T-helper 17 cell (primary cell): ENCODE measurements around the gene ELF1. TPM values are rescaled to one million over a fixed set of nuclear protein-coding genes. Genes with fewer than 3 reads are reported as not detected.
A peak's percentile ranks its signal among the peaks of the same experiment; 100 is the strongest.

Experiments used
- ATAC-seq: fragments of 150-1000 bp; cut with Tn5 transposase; 2 replicates; pipeline ENCODE4 v1.10.0; 2021; ENCODE audit warnings: mild to moderate bottlenecking, moderate library complexity
- DNase-seq, 3 donors: peaks; one replicate each; pipeline versions ENCODE4 v3.0.0 to v3.0.0-alpha.2; 2020 to 2021
- H3K9me3 ChIP-seq: one replicate; pipeline ENCODE4 v1.7.0; 2013; ENCODE audit warnings: low read length, mild to moderate bottlenecking; ENCODE audit not compliant: control insufficient read depth, poor library complexity, severe bottlenecking
- H3K27ac Mint-ChIP-seq: one replicate; pipeline ENCODE4 v1.8.0; 2022; ENCODE audit warnings: mild to moderate bottlenecking, moderate library complexity, mixed read lengths
- H3K27me3 Mint-ChIP-seq: one replicate; pipeline ENCODE4 v1.8.0; 2022; ENCODE audit warnings: mixed read lengths
- H3K36me3 Mint-ChIP-seq: one replicate; pipeline ENCODE4 v1.8.0; 2022; ENCODE audit warnings: low read depth, mixed read lengths
- H3K4me1 Mint-ChIP-seq: one replicate; pipeline ENCODE4 v1.8.0; 2022; ENCODE audit warnings: mild to moderate bottlenecking, mixed read lengths
- H3K4me3 Mint-ChIP-seq: one replicate; pipeline ENCODE4 v1.8.0; 2022; ENCODE audit warnings: mild to moderate bottlenecking, moderate library complexity, mixed read lengths
- total RNA-seq, 4 donors: library from RNA in 2 of 4; stranded (reverse) in 2 of 4; gene quantifications; one replicate each; pipeline ENCODE4 v1.2.3 and lab custom pipeline; 2022 to 2026

ELF1 gene
- total RNA-seq, 2 donors from 2014 or later, result 197 to 232 TPM

- Mint-ChIP-seq H3K27me3 (no peaks in the 10 kb centered on the region), H3K27ac (peak overlapping the region; percentile 82), H3K4me1 (peaks cover 56% of the 10 kb centered on the region), H3K36me3 (peaks cover 3% of the 10 kb centered on the region), H3K4me3 (peak overlapping the region; percentile 77)
- ATAC-seq, result peak; percentile 12
- no peak for DNase-seq
- no peaks in the 10 kb centered on the region for H3K9me3 ChIP-seq
These were observed 10.7 kb downstream of the ELF1 start for GRCh38 chr13:41008349-41008980.

- Mint-ChIP-seq H3K36me3 (peaks cover 3% of the 10 kb centered on the region), H3K4me3 (peak overlapping the region; percentile 47), H3K27me3 (no peaks in the 10 kb centered on the region), H3K27ac (peak overlapping the region; percentile 82), H3K4me1 (peaks cover 52% of the 10 kb centered on the region)
- H3K9me3 ChIP-seq, result no peaks in the 10 kb centered on the region
- no peak for ATAC-seq
- DNase-seq, result no peak
These were observed 11.4 kb downstream of the ELF1 start for GRCh38 chr13:41007744-41008128.

- Mint-ChIP-seq H3K36me3 (peaks cover 3% of the 10 kb centered on the region), H3K27me3 (no peaks in the 10 kb centered on the region), H3K27ac (peak overlapping the region; percentile 82), H3K4me3 (peak overlapping the region; percentile 77), H3K4me1 (peaks cover 52% of the 10 kb centered on the region)
- DNase-seq, result no peak
- H3K9me3 ChIP-seq, result no peaks in the 10 kb centered on the region
- no peak for ATAC-seq
These were observed 12.0 kb downstream of the ELF1 start for GRCh38 chr13:41006978-41007743.

- Mint-ChIP-seq H3K27me3 (no peaks in the 10 kb centered on the region), H3K4me1 (peaks cover 55% of the 10 kb centered on the region), H3K27ac (peak overlapping the region; percentile 92), H3K4me3 (peak overlapping the region; percentile 85), H3K36me3 (peaks cover 3% of the 10 kb centered on the region)
- ATAC-seq (no peak), DNase-seq (no peak)
- no peaks in the 10 kb centered on the region for H3K9me3 ChIP-seq
These were observed 12.8 kb downstream of the ELF1 start for GRCh38 chr13:41006306-41006705.

GRCh38 chr13:41005704-41006103, 13.4 kb downstream of the ELF1 start:
- no peak for ATAC-seq
- H3K9me3 ChIP-seq, result no peaks in the 10 kb centered on the region
- Mint-ChIP-seq H3K4me3 (peak overlapping the region; percentile 85), H3K27me3 (no peaks in the 10 kb centered on the region), H3K36me3 (peaks cover 3% of the 10 kb centered on the region), H3K27ac (peak overlapping the region; percentile 92), H3K4me1 (peaks cover 52% of the 10 kb centered on the region)
- no peak for DNase-seq

- no peaks in the 10 kb centered on the region for H3K27me3 Mint-ChIP-seq
- peak; percentile 92 for ATAC-seq
- no peaks in the 10 kb centered on the region for H3K9me3 ChIP-seq
- peak overlapping the region; percentile 92 for H3K27ac Mint-ChIP-seq
- peaks cover 3% of the 10 kb centered on the region for H3K36me3 Mint-ChIP-seq
- no peak for DNase-seq
- peaks cover 51% of the 10 kb centered on the region for H3K4me1 Mint-ChIP-seq
- peak overlapping the region; percentile 85 for H3K4me3 Mint-ChIP-seq
These were observed 14.0 kb downstream of the ELF1 start for GRCh38 chr13:41004875-41005693.

- Mint-ChIP-seq H3K27ac (peak overlapping the region; percentile 56), H3K36me3 (peaks cover 5% of the 10 kb centered on the region), H3K4me1 (peaks cover 54% of the 10 kb centered on the region), H3K27me3 (no peaks in the 10 kb centered on the region), H3K4me3 (no peak overlapping the region)
- H3K9me3 ChIP-seq, result no peaks in the 10 kb centered on the region
- no peak for DNase-seq
- ATAC-seq, result no peak
These were observed 16.5 kb downstream of the ELF1 start for GRCh38 chr13:41002606-41003005.

- peaks cover 5% of the 10 kb centered on the region for H3K36me3 Mint-ChIP-seq
- H3K9me3 ChIP-seq, result no peaks in the 10 kb centered on the region
- H3K27ac Mint-ChIP-seq, result peak overlapping the region; percentile 56
- H3K4me3 Mint-ChIP-seq, result no peak overlapping the region
- no peak for ATAC-seq
- peaks cover 51% of the 10 kb centered on the region for H3K4me1 Mint-ChIP-seq
- no peaks in the 10 kb centered on the region for H3K27me3 Mint-ChIP-seq
- no peak for DNase-seq
These were observed 17.4 kb downstream of the ELF1 start for GRCh38 chr13:41001695-41002094.

GRCh38 chr13:40999416-40999815, 19.7 kb downstream of the ELF1 start:
- Mint-ChIP-seq H3K27ac (peak overlapping the region; percentile 68), H3K36me3 (peaks cover 3% of the 10 kb centered on the region), H3K27me3 (no peaks in the 10 kb centered on the region), H3K4me1 (peaks cover 47% of the 10 kb centered on the region), H3K4me3 (peak overlapping the region; percentile 4)
- no peaks in the 10 kb centered on the region for H3K9me3 ChIP-seq
- ATAC-seq, result no peak
- DNase-seq, result no peak

GRCh38 chr13:40996426-40997092, 22.6 kb downstream of the ELF1 start:
- ATAC-seq (peak; percentile 25), DNase-seq (no peak)
- peak overlapping the region; percentile 25 for H3K4me3 Mint-ChIP-seq
- H3K4me1 Mint-ChIP-seq, result peaks cover 51% of the 10 kb centered on the region
- peak overlapping the region; percentile 93 for H3K27ac Mint-ChIP-seq
- H3K36me3 Mint-ChIP-seq, result peaks cover 3% of the 10 kb centered on the region
- H3K9me3 ChIP-seq, result no peaks in the 10 kb centered on the region
- H3K27me3 Mint-ChIP-seq, result no peaks in the 10 kb centered on the region

GRCh38 chr13:40995997-40996396, 23.1 kb downstream of the ELF1 start:
- peaks cover 3% of the 10 kb centered on the region for H3K36me3 Mint-ChIP-seq
- no peaks in the 10 kb centered on the region for H3K9me3 ChIP-seq
- no peak overlapping the region for H3K4me3 Mint-ChIP-seq
- peak overlapping the region; percentile 93 for H3K27ac Mint-ChIP-seq
- DNase-seq (no peak), ATAC-seq (no peak)
- H3K4me1 Mint-ChIP-seq, result peaks cover 48% of the 10 kb centered on the region
- H3K27me3 Mint-ChIP-seq, result no peaks in the 10 kb centered on the region

- peaks cover 48% of the 10 kb centered on the region for H3K4me1 Mint-ChIP-seq
- peaks cover 3% of the 10 kb centered on the region for H3K36me3 Mint-ChIP-seq
- ATAC-seq, result peak; percentile 20
- no peaks in the 10 kb centered on the region for H3K9me3 ChIP-seq
- no peak for DNase-seq
- H3K4me3 Mint-ChIP-seq, result peak overlapping the region; percentile 77
- no peaks in the 10 kb centered on the region for H3K27me3 Mint-ChIP-seq
- peak overlapping the region; percentile 93 for H3K27ac Mint-ChIP-seq
These were observed 24.4 kb downstream of the ELF1 start for GRCh38 chr13:40994581-40995230.
